WI38 (cell line): ENCODE data around the gene SEMA3D.

ENCODE experiments used
- H3K4me3 ChIP-seq: 2 replicates; pipeline ENCODE4 v1.5.1; 2011; ENCODE audit warnings: low read depth, mild to moderate bottlenecking, control low read depth, low read length
- CTCF ChIP-seq: IDR thresholded peaks from 2 replicates; pipeline ENCODE4 v1.5.1; 2012; ENCODE audit warnings: low read depth, mild to moderate bottlenecking, control low read depth, low read length

The SEMA3D gene

GRCh38 chr7:85185424-85186082, 1.3 kb downstream of the SEMA3D start:
- no peak for TF ChIP-seq CTCF
- H3K4me3 ChIP-seq, result peak overlapping the region; percentile 88

GRCh38 chr7:85184599-85185423, 2.0 kb downstream of the SEMA3D start:
- H3K4me3 ChIP-seq, result peak overlapping the region; percentile 88
- no peak for TF ChIP-seq CTCF

- H3K4me3 ChIP-seq, result no peak overlapping the region
- no peak for TF ChIP-seq CTCF
Observed at GRCh38 chr7:85183296-85183695, 3.6 kb downstream of the SEMA3D start.

- no peak for TF ChIP-seq CTCF
Observed at GRCh38 chr7:85178531-85179298, 8.1 kb downstream of the SEMA3D start.

GRCh38 chr7:85177316-85177715, 9.5 kb downstream of the SEMA3D start:
- no peak for TF ChIP-seq CTCF
- H3K4me3 ChIP-seq, result no peak overlapping the region

More at GRCh38 chr7:85178531-85179298, 8.1 kb downstream of the SEMA3D start:
- H3K4me3 ChIP-seq, result no peak overlapping the region

GRCh38 chr7:85176197-85176596, 10.7 kb downstream of the SEMA3D start:
- TF ChIP-seq CTCF, result no peak
- H3K4me3 ChIP-seq, result no peak overlapping the region
